ENCODE data around the gene CCSER1.
"Not testable (repeated sequence)": the region's sequence is repeated elsewhere in the genome, so short reads cannot be mapped to it uniquely, and the experiment has no call there.

CCSER1 gene

GRCh38 chr4:91623603-91623967 lies 1496.4 kb downstream of the CCSER1 start:
- not testable (repeated sequence) for DNase-seq

- no peak for DNase-seq
Measured at GRCh38 chr4:91630054-91630453, 1502.9 kb downstream of the CCSER1 start.

GRCh38 chr4:91630764-91631163 lies 1503.6 kb downstream of the CCSER1 start:
- no peak for DNase-seq

- DNase-seq = no peak
Measured at GRCh38 chr4:91631335-91631734, 1504.1 kb downstream of the CCSER1 start.

DNA sequence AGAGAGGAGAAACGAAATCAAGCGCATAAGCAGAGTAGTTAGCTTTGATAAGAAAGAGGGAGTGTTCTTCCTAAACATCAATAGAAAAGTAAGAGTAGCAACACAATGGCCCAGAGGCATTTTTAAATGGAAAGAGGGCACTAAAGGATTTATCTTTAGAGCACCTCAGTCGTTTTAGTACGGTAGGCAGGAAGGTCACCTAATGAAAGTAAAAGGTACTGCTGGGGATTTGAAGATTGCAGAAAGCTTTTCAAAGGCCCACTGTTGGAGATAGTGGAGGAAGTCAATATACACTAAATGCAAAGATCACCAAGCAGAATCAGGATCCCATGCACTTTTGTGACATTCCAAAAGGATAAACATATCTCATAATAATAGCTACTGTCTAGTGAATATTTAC lies 1508.9 kb downstream of the CCSER1 start:
- no peak for DNase-seq

Data from bone marrow (tissue), 2 donors.